GM13976 (cell line): Measurements from ENCODE around the gene TBC1D22A.

Source experiments
- DNase-seq: peaks from one replicate; pipeline ENCODE4 v3.0.0; 2012; ENCODE audit warnings: low spot score
- in situ Hi-C: fragments of 300-500 bp; cut with MboI; formaldehyde crosslinking; loops from one replicate; pipeline ENCODE4 v1.12.0; 2022; ENCODE audit warnings: low sequenced_read_pairs, mixed read lengths, inconsistent platforms; ENCODE audit not compliant: unreplicated experiment
- TF ChIP-seq, protein P1 (sequence below): IDR thresholded peaks from 2 replicates; pipeline ENCODE4 v1.5.1; 2012; ENCODE audit warnings: borderline replicate concordance, mild to moderate bottlenecking; ENCODE audit not compliant: insufficient read depth; ENCODE audit errors: extremely low read depth, missing control alignments, control extremely low read depth

Gene TBC1D22A

DNA sequence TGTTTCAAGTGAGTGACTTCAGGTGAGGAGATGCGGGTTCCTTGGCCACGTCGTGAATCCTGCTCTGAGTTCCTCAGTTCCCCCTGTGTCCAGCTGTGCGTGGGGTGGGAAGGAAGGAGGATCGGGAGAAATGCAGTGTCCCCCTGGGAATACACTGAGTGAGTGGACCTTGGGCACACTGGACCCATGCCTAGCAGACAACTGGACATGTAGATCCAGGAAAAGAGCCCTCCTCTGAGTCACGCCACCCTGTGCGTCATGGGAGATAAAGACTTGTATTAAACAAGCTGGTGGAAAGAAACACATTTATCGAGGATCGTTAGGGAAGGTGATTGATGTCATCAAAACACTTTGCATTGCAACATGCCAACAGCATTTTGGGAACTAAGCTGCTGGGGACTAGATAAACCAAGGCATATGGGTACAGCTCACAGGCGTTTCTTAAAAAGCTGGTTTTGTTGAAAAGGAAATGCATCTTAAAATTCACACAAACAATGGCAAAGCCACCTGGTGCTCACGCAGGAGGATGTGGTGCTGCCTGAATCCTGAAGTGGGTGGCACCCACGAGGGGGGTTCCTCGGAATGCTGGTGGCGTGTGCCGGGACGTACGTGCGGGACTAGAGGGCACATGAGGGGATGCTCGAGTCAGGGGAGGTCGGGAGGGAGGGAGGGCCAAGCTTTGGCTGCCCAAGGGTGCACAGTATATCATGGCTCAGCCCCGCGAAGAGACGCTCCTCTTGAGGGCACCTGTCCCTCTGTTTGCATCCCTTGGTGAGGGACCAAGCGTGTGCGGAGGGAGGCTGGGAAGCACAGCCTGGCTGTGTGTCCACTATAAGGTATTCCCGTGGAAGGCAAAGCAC, 303.5 kb downstream of the TBC1D22A start:
- DNase-seq = no peak
- in situ Hi-C loops = no loop called here
- TF ChIP-seq, protein P1, sequence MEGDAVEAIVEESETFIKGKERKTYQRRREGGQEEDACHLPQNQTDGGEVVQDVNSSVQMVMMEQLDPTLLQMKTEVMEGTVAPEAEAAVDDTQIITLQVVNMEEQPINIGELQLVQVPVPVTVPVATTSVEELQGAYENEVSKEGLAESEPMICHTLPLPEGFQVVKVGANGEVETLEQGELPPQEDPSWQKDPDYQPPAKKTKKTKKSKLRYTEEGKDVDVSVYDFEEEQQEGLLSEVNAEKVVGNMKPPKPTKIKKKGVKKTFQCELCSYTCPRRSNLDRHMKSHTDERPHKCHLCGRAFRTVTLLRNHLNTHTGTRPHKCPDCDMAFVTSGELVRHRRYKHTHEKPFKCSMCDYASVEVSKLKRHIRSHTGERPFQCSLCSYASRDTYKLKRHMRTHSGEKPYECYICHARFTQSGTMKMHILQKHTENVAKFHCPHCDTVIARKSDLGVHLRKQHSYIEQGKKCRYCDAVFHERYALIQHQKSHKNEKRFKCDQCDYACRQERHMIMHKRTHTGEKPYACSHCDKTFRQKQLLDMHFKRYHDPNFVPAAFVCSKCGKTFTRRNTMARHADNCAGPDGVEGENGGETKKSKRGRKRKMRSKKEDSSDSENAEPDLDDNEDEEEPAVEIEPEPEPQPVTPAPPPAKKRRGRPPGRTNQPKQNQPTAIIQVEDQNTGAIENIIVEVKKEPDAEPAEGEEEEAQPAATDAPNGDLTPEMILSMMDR = no peak

DNA sequence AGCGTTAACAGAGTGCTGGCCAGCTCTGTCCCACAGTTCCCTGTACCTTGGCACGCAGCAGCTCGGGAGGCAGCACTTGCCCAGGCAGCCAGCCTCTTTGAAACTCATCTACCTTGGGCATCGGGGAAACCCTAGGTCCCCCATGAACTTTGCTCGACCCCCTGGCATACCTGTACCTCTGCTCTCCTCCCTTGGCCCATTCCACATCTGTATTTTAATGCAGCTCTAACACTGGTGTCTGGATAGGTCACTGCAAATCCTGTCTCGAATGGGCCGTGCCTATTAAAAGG, 304.1 kb downstream of the TBC1D22A start:
- in situ Hi-C loops = no loop called here
- DNase-seq = no peak

DNA sequence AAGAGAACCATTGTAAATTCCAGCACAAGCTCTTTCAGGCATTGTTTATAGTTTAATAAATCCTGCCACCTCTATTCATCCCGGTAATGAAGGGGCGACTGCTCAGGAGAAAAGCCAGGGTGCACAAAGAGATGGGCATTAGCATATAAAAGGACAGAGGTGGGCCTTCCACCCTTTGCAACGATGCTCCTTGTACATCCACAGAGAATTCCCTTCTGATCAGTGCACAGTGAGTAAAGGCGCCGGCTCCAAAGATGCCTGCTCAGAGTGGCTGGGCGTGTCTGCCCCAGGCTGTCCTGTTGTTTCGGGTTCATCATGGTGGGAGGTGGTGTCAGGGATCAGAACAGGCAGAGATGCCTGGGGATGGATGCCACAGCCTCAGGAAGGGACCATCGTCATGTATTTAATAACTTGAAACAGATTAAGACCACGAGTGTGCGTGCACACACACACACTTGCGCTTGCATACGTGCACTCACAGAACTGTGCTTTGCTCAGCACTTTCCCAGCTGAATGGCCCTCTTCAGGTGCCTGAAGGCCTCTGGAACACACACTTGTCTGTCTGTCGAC, 305.0 kb downstream of the TBC1D22A start:
- no peak for DNase-seq
- TF ChIP-seq, protein P1 = no peak
- in situ Hi-C loops = no loop called here

More for the DNA sequence above, 304.1 kb downstream of the TBC1D22A start:
- TF ChIP-seq, protein P1 = no peak

DNA sequence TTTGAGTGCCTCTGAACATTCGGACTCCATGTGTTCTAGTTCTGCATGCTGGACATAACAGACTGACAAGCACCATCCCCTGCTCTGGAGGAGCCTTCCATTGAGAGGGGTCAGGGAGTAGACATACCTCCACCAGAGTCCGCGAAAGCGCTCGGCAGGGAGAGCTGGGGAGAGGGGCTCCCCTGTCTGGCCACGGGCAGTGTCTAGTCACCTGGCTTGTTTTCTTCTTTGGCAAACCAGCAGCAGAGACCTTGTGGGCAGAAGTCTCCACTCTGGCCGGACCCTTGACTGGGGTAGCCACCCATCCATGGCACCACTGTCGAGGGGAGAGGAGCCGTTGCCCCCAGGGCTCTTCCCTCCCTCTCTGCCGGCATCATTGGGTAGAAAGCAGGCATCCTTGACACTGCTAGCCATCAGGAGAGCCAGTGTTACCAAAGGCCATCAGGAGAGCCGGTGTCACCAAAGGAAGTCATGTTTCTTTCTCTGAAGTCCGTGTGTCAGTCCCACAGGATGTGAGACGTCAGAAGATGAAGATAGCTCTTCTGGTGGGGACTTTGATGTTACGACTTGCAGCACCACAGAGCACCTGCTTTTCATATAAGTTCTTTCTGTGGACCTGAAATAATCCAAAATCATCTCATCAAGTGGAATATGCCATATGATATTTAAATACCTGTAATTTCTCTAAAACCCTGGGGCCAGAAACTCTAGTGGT, 305.6 kb downstream of the TBC1D22A start:
- DNase-seq = no peak
- in situ Hi-C loops = no loop called here
- TF ChIP-seq, protein P1 = no peak

DNA sequence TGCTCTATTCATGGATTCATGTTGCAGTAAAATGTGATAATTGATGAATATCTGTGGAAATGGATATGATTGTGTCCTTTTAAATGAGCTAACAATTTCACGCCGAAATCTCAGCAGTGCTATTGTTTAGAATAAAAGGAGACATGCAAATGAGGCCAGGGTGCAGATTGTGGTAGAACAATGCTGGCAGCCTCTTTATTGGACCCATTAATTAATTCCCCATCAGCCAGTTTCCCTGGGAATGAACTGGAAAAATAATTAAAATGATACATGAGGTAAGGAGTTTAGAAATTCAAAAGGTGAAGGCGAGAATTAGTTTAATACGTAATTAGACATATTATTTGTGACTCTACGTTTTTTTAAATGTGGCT, 306.2 kb downstream of the TBC1D22A start:
- no peak for DNase-seq
- in situ Hi-C loops = no loop called here
- TF ChIP-seq, protein P1 = no peak

DNA sequence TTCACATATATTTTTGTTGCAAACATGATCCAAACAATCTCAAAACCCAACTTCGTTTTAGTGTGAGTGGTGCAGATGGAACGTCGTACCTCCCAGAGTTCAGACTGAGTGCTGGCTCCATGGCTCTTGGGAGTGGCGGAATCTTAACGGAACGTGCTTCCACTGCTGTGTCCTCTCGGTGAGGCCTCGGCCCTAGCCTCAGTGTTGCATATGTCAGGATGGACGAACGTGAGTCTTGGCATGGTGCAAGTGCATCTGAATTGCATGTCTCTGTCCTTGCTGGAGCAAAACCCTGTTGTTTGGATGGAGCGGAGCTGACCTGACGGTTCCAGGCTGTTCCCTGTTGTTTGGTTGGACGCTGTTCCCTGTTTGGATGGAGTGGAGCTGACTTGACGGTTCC, 306.8 kb downstream of the TBC1D22A start:
- DNase-seq = no peak

More for the DNA sequence above, 306.8 kb downstream of the TBC1D22A start:
- TF ChIP-seq, protein P1 = no peak
- in situ Hi-C loops = no loop called here
